Rectal smooth muscle tissue (tissue), 1 donor: ENCODE results near the gene CFAP43.
"Not testable (repeated sequence)": the region's sequence is repeated elsewhere in the genome, so short reads cannot be mapped to it uniquely, and the experiment has no call there.

Experiments used
- H3K27ac ChIP-seq: one replicate; pipeline ENCODE4 v1.7.0; 2013; ENCODE audit warnings: low read depth, low read length, inconsistent platforms
- H3K27me3 ChIP-seq: one replicate; pipeline ENCODE4 v1.7.0; 2013; ENCODE audit warnings: low read length; ENCODE audit not compliant: control insufficient read depth, insufficient read depth
- H3K36me3 ChIP-seq: one replicate; pipeline ENCODE4 v1.7.0; 2013; ENCODE audit warnings: low read length; ENCODE audit not compliant: control insufficient read depth, insufficient read depth
- H3K4me1 ChIP-seq: one replicate; pipeline ENCODE4 v1.7.0; 2013; ENCODE audit warnings: low read length; ENCODE audit not compliant: control insufficient read depth, insufficient read depth
- H3K4me3 ChIP-seq: one replicate; pipeline ENCODE4 v1.7.0; 2013; ENCODE audit warnings: low read length
- H3K9ac ChIP-seq: one replicate; pipeline ENCODE4 v1.7.0; 2013; ENCODE audit warnings: low read length

Gene CFAP43

GRCh38 chr10:104202231-104202630 lies 29.9 kb downstream of the CFAP43 start:
- no peak overlapping the region for H3K4me3 ChIP-seq
- no peaks in the 10 kb centered on the region for H3K36me3 ChIP-seq
- H3K9ac ChIP-seq = no peak overlapping the region
- H3K4me1 ChIP-seq = no peaks in the 10 kb centered on the region
- no peaks in the 10 kb centered on the region for H3K27me3 ChIP-seq
- H3K27ac ChIP-seq = no peak overlapping the region

GRCh38 chr10:104201636-104202035 lies 30.5 kb downstream of the CFAP43 start:
- no peak overlapping the region for H3K27ac ChIP-seq
- no peaks in the 10 kb centered on the region for H3K4me1 ChIP-seq
- H3K9ac ChIP-seq = no peak overlapping the region
- no peak overlapping the region for H3K4me3 ChIP-seq
- no peaks in the 10 kb centered on the region for H3K27me3 ChIP-seq
- H3K36me3 ChIP-seq = no peaks in the 10 kb centered on the region

GRCh38 chr10:104199567-104199966 lies 32.6 kb downstream of the CFAP43 start:
- Histone ChIP-seq H3K27me3 (no peaks in the 10 kb centered on the region), H3K4me3 (no peak overlapping the region), H3K9ac (no peak overlapping the region), H3K27ac (no peak overlapping the region), H3K4me1 (no peaks in the 10 kb centered on the region), H3K36me3 (no peaks in the 10 kb centered on the region)

GRCh38 chr10:104197364-104197763 lies 34.8 kb downstream of the CFAP43 start:
- no peak overlapping the region for H3K27ac ChIP-seq
- no peaks in the 10 kb centered on the region for H3K4me1 ChIP-seq
- no peaks in the 10 kb centered on the region for H3K27me3 ChIP-seq
- H3K4me3 ChIP-seq = no peak overlapping the region
- H3K9ac ChIP-seq = no peak overlapping the region
- H3K36me3 ChIP-seq = no peaks in the 10 kb centered on the region

- Histone ChIP-seq H3K4me1 (no peaks in the 10 kb centered on the region), H3K4me3 (no peak overlapping the region), H3K36me3 (no peaks in the 10 kb centered on the region), H3K27me3 (no peaks in the 10 kb centered on the region), H3K9ac (no peak overlapping the region), H3K27ac (no peak overlapping the region)
Observed at GRCh38 chr10:104195706-104196105, 36.5 kb downstream of the CFAP43 start.

- Histone ChIP-seq H3K27me3 (no peaks in the 10 kb centered on the region), H3K4me1 (no peaks in the 10 kb centered on the region), H3K9ac (no peak overlapping the region), H3K27ac (no peak overlapping the region), H3K36me3 (no peaks in the 10 kb centered on the region), H3K4me3 (no peak overlapping the region)
Observed at GRCh38 chr10:104193787-104194186, 38.4 kb downstream of the CFAP43 start.

GRCh38 chr10:104190695-104191094 lies 41.5 kb downstream of the CFAP43 start:
- no peaks in the 10 kb centered on the region for H3K4me1 ChIP-seq
- no peaks in the 10 kb centered on the region for H3K27me3 ChIP-seq
- no peak overlapping the region for H3K4me3 ChIP-seq
- no peaks in the 10 kb centered on the region for H3K36me3 ChIP-seq
- H3K9ac ChIP-seq = no peak overlapping the region
- no peak overlapping the region for H3K27ac ChIP-seq

- Histone ChIP-seq H3K4me1 (no peaks in the 10 kb centered on the region), H3K36me3 (no peaks in the 10 kb centered on the region)
Observed at GRCh38 chr10:104183682-104184081, 48.5 kb downstream of the CFAP43 start.

GRCh38 chr10:104174136-104174535 lies 58.0 kb downstream of the CFAP43 start:
- H3K9ac ChIP-seq, H3K4me1 ChIP-seq, H3K4me3 ChIP-seq, H3K36me3 ChIP-seq, H3K27ac ChIP-seq, H3K27me3 ChIP-seq: not testable (repeated sequence)

More at GRCh38 chr10:104183682-104184081, 48.5 kb downstream of the CFAP43 start:
- H3K9ac ChIP-seq = no peak overlapping the region
- H3K27ac ChIP-seq = no peak overlapping the region
- no peaks in the 10 kb centered on the region for H3K27me3 ChIP-seq
- no peak overlapping the region for H3K4me3 ChIP-seq

- Histone ChIP-seq H3K4me1 (no peaks in the 10 kb centered on the region), H3K27me3 (no peaks in the 10 kb centered on the region), H3K4me3 (no peak overlapping the region), H3K36me3 (no peaks in the 10 kb centered on the region), H3K9ac (no peak overlapping the region), H3K27ac (no peak overlapping the region)
Observed at GRCh38 chr10:104170610-104171254, 61.4 kb downstream of the CFAP43 start.

- no peak overlapping the region for H3K27ac ChIP-seq
- H3K9ac ChIP-seq = no peak overlapping the region
- H3K4me3 ChIP-seq = no peak overlapping the region
- no peaks in the 10 kb centered on the region for H3K27me3 ChIP-seq
- H3K36me3 ChIP-seq = no peaks in the 10 kb centered on the region
- H3K4me1 ChIP-seq = no peaks in the 10 kb centered on the region
Observed at GRCh38 chr10:104155591-104155990, 76.6 kb downstream of the CFAP43 start.

GRCh38 chr10:104151737-104152136 lies 80.4 kb downstream of the CFAP43 start:
- H3K27ac ChIP-seq = no peak overlapping the region
- H3K27me3 ChIP-seq = no peaks in the 10 kb centered on the region
- no peak overlapping the region for H3K9ac ChIP-seq
- no peaks in the 10 kb centered on the region for H3K4me1 ChIP-seq
- H3K36me3 ChIP-seq = no peaks in the 10 kb centered on the region
- no peak overlapping the region for H3K4me3 ChIP-seq

GRCh38 chr10:104150139-104150538 lies 82.0 kb downstream of the CFAP43 start:
- H3K4me1 ChIP-seq = no peaks in the 10 kb centered on the region
- H3K4me3 ChIP-seq = no peak overlapping the region
- no peaks in the 10 kb centered on the region for H3K36me3 ChIP-seq
- H3K27ac ChIP-seq = no peak overlapping the region
- H3K27me3 ChIP-seq = no peaks in the 10 kb centered on the region
- no peak overlapping the region for H3K9ac ChIP-seq
